ENCODE data around the gene LVRN.

Gene LVRN

DNA sequence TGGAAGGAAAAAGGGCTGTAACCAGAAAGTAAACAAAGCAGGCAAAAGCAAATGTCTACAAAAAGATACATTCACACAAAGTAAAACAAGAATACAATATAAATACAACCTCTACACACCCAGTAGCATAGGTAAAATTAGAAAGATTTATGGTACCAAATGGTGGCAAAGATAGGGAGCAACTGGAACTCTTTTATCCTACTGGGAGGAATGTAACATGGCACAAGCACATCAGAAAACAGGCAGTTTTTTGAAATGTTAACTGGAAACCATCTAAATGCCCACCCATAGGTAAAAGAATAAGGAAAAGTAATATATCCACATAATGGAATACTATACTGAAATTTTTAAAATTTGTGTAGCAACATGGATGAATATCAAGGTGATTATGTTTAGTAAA is 61.3 kb downstream of the LVRN start:
- DNase-seq (ENCODE audit: low read depth): no peak

DNA sequence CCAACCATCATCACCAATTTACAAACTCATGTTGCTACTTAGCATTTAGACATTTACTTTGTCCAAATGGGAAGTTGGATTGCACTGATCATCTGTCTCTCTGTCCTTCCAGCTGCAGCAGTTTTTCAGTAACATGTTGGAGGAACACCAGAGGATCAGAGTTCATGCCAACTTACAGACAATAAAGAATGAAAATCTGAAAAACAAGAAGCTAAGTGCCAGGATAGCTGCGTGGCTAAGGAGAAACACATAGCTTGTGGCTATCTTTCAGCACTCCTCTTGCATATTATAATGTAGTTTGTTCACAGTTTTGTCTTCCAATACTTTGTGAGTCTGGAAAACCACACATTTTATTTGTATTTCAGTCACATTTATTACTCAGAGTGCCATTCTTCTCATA is 63.6 kb downstream of the LVRN start:
- DNase-seq (ENCODE audit: low read depth): no peak

DNA sequence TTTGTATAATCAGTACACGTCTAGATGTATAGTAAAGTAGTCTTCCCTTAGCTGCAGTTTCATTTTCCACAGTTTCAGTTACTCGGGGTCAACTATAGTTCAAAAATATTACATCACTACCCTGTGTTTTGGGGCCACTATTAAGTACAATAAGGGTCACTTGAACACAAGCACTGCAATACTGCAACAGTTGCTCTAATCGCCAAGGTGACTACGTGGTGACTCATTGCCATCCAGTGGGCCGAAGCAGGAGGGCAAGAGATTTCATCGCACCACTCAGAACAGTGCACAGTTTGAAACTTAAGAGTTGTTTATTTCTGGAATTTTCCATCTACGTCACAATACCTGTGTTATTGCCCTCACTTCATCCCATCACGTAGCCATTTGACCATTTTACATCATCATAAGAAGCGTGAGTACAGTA is 69.8 kb downstream of the LVRN start, which contains the start of gene ARL14EPL:
TSS of gene ARL14EPL (plus strand) at position 379 of the 424 bp plus-strand sequence. CDS start 18,994 bp downstream, outside the sequence.
- DNase-seq (ENCODE audit: low read depth): no peak

DNA sequence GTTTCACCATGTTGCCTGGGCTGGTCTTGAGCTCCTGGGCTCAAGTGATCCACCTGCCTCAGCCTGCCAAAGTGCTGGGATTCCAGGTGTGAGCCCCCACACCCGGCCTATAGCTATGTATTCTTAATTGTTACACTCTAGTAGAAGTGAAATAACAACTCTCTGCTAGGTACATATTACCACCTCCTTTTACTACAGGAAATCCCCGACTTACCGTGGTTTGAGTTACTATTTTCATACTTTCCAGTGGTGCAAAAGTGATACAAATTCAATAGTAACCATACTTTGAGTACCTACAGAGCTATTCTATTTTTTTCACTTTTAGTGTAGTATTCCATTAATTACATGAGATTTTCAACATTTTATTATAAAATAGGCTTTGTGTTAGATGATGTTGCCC is 70.7 kb downstream of the LVRN start:
- no peak for DNase-seq (ENCODE audit: low read depth)

GRCh38 chr5:116035123-116035522 is 72.8 kb downstream of the LVRN start:
- DNase-seq (ENCODE audit: low read depth): no peak

GRCh38 chr5:116037236-116037822 is 75.1 kb downstream of the LVRN start:
- no peak for DNase-seq (ENCODE audit: low read depth)

DNA sequence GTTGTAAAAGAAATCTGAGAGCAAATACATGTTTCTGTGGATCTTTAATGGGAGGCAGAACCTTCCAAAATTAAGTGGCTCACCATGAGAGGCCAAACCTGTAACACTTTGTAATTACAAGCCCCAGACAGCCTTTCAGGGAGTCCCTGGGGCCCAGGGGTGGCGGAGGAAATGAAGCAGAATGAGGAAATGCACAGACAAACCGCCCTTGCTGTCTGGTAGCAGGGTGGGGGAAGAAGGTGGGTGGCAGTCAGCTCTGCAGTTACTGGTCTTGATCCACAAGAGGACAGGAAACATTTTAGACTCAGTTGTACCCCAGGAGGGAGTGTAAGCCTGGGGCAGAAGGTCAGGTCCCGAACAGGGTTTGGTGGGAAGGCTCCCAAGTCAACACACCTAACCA is 76.5 kb downstream of the LVRN start:
- DNase-seq (ENCODE audit: low read depth): no peak

DNA sequence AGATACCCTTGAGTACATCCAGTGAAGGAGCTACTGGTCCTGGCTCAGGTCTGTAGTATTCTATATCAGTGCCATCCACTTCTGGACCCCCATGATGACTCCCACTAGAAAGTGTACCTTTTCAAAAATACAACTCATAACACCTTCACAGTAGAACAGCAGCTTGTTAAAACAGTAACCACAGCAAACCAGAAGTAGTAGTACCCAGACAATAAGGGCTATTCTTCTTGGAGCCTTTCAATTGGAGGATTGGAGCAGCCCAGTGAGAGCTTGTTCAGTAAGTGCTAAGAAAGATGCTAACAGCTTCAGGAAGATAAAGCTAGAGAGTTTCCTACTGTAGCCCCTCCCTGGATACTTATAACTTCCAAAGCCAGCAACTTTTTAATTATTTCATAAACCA is 80.1 kb downstream of the LVRN start:
- DNase-seq (ENCODE audit: low read depth): no peak

DNA sequence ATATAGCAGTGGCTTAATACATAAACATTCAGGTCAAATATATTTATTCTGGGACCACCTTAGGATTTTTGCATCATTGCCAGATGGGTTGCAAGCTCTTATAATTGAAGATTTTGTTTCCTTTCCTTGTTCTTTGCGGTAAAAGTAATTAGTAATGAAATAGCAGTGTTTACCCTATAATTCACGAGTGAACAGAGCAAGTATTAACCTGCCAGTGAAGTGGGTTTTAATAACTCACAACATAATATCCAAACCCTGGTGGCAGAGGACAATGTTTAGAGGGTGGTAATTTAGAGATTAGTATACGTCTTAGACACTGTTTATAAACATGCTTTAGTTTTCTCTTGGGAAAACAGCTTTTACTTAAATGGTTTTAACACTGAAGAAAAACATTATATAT is 81.8 kb downstream of the LVRN start:
- no peak for DNase-seq (ENCODE audit: low read depth)

GRCh38 chr5:116045821-116046220 is 83.5 kb downstream of the LVRN start:
- DNase-seq (ENCODE audit: low read depth): no peak

- DNase-seq (ENCODE audit: low read depth): no peak
These were observed 84.0 kb downstream of the LVRN start for GRCh38 chr5:116046261-116046660.

- DNase-seq (ENCODE audit: low read depth): no peak
These were observed 84.5 kb downstream of the LVRN start for GRCh38 chr5:116046823-116047222.

- no peak for DNase-seq (ENCODE audit: low read depth)
These were observed 96.2 kb downstream of the LVRN start for GRCh38 chr5:116058346-116058936.

DNA sequence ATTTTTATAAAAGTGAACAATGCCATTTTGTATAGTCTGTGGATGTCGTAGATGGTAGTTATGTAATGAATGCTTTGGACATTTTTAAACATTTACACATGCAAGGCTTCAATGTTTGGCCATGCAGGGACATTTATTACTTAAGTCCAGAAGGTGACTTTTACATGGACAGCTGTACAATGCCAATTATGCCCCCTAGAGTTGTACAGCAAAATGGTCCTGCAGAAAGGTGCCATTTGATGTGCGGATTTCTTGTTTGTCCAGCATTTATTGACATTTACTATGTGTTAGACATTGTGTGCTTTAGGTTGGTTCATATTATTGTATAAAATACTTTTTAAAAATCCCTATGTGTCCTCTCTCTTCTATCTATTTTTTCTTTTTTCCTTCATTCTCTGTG is 100.1 kb downstream of the LVRN start:
- no peak for DNase-seq (ENCODE audit: low read depth)

DNA sequence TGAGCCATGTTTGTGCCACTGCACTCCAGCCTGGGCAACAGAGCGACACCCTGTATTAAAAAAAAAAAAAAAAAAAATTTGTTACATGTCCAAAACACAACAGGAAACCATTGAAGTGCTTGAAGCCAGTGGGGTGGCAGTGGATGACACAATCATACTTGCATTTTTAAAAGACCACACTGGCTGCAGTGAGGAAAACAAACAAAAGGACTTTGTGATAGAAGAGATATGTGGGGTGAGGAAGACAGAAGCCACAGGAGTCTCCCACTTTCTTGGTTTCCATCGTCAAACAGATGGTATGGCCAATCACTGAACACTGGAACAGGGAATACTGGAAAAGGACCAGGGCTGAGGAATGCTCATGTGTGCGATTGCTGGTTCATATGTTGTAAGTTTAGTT is 101.7 kb downstream of the LVRN start:
- no peak for DNase-seq (ENCODE audit: low read depth)

GRCh38 chr5:116068028-116068632 is 105.9 kb downstream of the LVRN start:
- DNase-seq (ENCODE audit: low read depth): no peak

DNA sequence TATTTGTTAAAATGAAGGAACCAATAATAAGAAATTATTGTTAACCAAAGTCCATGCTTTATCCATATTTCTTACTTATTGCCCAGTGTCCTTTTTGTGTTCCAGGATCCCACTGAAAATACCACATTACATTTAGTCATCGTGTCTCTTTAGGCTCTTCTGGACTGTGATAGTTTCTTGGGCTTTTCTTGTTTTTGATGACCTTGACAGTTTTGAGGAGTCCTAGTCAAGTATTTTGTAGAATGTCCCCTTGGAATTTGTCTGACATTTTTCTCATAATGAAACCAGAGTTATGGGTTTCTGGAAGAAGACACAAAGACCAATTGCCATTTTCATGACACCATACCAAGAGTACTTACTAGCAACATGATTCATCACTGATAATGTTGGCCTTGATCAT is 108.9 kb downstream of the LVRN start:
- no peak for DNase-seq (ENCODE audit: low read depth)

- no peak for DNase-seq (ENCODE audit: low read depth)
These were observed 113.0 kb downstream of the LVRN start for GRCh38 chr5:116075191-116075831.

- no peak for DNase-seq (ENCODE audit: low read depth)
These were observed 114.2 kb downstream of the LVRN start for GRCh38 chr5:116076496-116076895.

Measured in activated T-cell treated with anti-CD3 and anti-CD28 coated beads for 24 hours (primary cell).